WTC11 (cell line): ENCODE measurements around the gene ZSCAN18.

Source experiments
- JUN ChIP-seq: sonication (generic); formaldehyde crosslinking; IDR thresholded peaks from 2 replicates; pipeline ENCODE4 v1.8.0; 2023; ENCODE audit warnings: mild to moderate bottlenecking, missing genetic modification reagents
- ZNF512 ChIP-seq: sonication (generic); formaldehyde crosslinking; IDR thresholded peaks from 2 replicates; pipeline ENCODE4 v1.8.1; 2022; ENCODE audit warnings: missing genetic modification reagents, borderline replicate concordance

GRCh38 chr19:58086825-58087710, 11.0 kb downstream of the ZSCAN18 start:
- no peak for TF ChIP-seq JUN (CRISPR knock-in tag)
- no peak for TF ChIP-seq ZNF512 (CRISPR knock-in tag)
